ENCODE results near the gene FAM222A.
A peak's percentile ranks its signal among the peaks of the same experiment; 100 is the strongest.

Gene FAM222A

GRCh38 chr12:109711596-109712461, 1.8 kb upstream of the FAM222A start:
- no peak for TF ChIP-seq CTCF (conservative IDR thresholded peaks at IDR 0.05; ENCODE audit: low read depth, low read length)
- H3K4me3 ChIP-seq (ENCODE audit: low read depth, low read length): no peak overlapping the region
- no peak for DNase-seq (ENCODE audit: low read depth)

- DNase-seq (ENCODE audit: low read depth): peak; percentile 56
- peak overlapping the region; percentile 60 for H3K4me3 ChIP-seq (ENCODE audit: low read depth, low read length)
- TF ChIP-seq CTCF (conservative IDR thresholded peaks at IDR 0.05; ENCODE audit: low read depth, low read length): peak; percentile 24
These were observed 702 bp downstream of the FAM222A start for GRCh38 chr12:109714141-109714912.

- no peak overlapping the region for H3K4me3 ChIP-seq (ENCODE audit: low read depth, low read length)
- TF ChIP-seq CTCF (conservative IDR thresholded peaks at IDR 0.05; ENCODE audit: low read depth, low read length): no peak
- no peak for DNase-seq (ENCODE audit: low read depth)
These were observed 1.3 kb downstream of the FAM222A start for GRCh38 chr12:109714913-109715244.

- no peak for DNase-seq (ENCODE audit: low read depth)
- no peak for TF ChIP-seq CTCF (conservative IDR thresholded peaks at IDR 0.05; ENCODE audit: low read depth, low read length)
These were observed 1.9 kb downstream of the FAM222A start for GRCh38 chr12:109715310-109716091.

GRCh38 chr12:109716092-109716479, 2.5 kb downstream of the FAM222A start:
- H3K4me3 ChIP-seq (ENCODE audit: low read depth, low read length): no peak overlapping the region
- DNase-seq (ENCODE audit: low read depth): no peak
- no peak for TF ChIP-seq CTCF (conservative IDR thresholded peaks at IDR 0.05; ENCODE audit: low read depth, low read length)

More at GRCh38 chr12:109715310-109716091, 1.9 kb downstream of the FAM222A start:
- no peak overlapping the region for H3K4me3 ChIP-seq (ENCODE audit: low read depth, low read length)

GRCh38 chr12:109716512-109717389, 3.1 kb downstream of the FAM222A start:
- TF ChIP-seq CTCF (conservative IDR thresholded peaks at IDR 0.05; ENCODE audit: low read depth, low read length): no peak
- DNase-seq (ENCODE audit: low read depth): no peak
- no peak overlapping the region for H3K4me3 ChIP-seq (ENCODE audit: low read depth, low read length)
